ENCODE data around the gene PLXNA2. TPM values are rescaled to one million over a fixed set of nuclear protein-coding genes. Genes with fewer than 3 reads are reported as not detected.

PLXNA2 gene
- total RNA-seq, 4 donors from 2014 or later, result 12.2 to 45.7 (median 21.8) TPM

GRCh38 chr1:208225954-208226937 lies 17.9 kb downstream of the PLXNA2 start:
- Histone ChIP-seq H3K27me3 (no peaks in the 10 kb centered on the region), H3K27ac (peak overlapping the region; percentile 39 to 81 (median 60)), H3K4me3 (replicated peaks in 1 of 3) (no peak overlapping the region), H3K4me1 (peaks cover 57 to 64% of the 10 kb centered on the region in 2 donors), H3K36me3 (no peaks in the 10 kb centered on the region), H3K9me3 (no peaks in the 10 kb centered on the region)
- intact Hi-C loops (cut with DNase I), result no loop called here
- no peak for DNase-seq
- TF ChIP-seq, protein P1, sequence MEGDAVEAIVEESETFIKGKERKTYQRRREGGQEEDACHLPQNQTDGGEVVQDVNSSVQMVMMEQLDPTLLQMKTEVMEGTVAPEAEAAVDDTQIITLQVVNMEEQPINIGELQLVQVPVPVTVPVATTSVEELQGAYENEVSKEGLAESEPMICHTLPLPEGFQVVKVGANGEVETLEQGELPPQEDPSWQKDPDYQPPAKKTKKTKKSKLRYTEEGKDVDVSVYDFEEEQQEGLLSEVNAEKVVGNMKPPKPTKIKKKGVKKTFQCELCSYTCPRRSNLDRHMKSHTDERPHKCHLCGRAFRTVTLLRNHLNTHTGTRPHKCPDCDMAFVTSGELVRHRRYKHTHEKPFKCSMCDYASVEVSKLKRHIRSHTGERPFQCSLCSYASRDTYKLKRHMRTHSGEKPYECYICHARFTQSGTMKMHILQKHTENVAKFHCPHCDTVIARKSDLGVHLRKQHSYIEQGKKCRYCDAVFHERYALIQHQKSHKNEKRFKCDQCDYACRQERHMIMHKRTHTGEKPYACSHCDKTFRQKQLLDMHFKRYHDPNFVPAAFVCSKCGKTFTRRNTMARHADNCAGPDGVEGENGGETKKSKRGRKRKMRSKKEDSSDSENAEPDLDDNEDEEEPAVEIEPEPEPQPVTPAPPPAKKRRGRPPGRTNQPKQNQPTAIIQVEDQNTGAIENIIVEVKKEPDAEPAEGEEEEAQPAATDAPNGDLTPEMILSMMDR (IDR thresholded peaks at IDR 0.05), result no peak
- no peak for TF ChIP-seq POLR2A (IDR thresholded peaks at IDR 0.05)
- 45% methylated on average over 13 of the region's 13 CpGs for WGBS, 2 donors

DNA sequence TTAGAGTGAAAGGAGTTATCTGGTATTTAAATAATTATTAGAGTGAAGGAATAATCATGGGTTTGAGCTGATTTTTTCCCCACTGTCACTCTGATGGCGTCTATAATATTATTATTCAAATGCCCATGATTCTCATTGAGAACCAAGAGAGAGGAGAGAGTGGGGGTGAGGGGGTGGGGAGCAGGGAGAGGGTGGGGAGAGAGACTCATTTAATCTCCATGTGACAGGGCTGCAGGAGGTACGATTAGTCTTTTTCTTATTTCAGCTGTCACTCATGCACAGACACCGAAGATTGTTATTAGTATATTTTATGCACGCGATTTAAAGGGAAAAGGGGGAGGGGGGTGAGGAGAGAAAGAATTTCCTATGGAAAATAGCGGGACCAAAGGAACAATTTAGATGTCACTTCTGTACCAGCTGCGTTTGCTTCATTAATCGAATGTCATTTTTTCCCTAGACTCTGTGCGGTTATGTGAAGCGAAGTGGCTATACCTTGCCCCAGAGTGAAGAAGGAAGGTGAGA lies 19.9 kb downstream of the PLXNA2 start:
- no peaks in the 10 kb centered on the region for H3K36me3 ChIP-seq
- peaks cover 59 to 68% of the 10 kb centered on the region in 2 donors for H3K4me1 ChIP-seq
- H3K9me3 ChIP-seq, result no peaks in the 10 kb centered on the region
- H3K27me3 ChIP-seq, result no peaks in the 10 kb centered on the region
- no peak overlapping the region for H3K4me3 ChIP-seq (replicated peaks in 1 of 3)
- intact Hi-C loops (cut with DNase I), result no loop called here
- H3K27ac ChIP-seq, result no peak overlapping the region
- TF ChIP-seq POLR2A (IDR thresholded peaks at IDR 0.05), result no peak
- TF ChIP-seq, protein P1 (IDR thresholded peaks at IDR 0.05), result no peak
- DNase-seq, result no peak
- WGBS, 2 donors, result 91% methylated on average over 10 of the region's 10 CpGs

DNA sequence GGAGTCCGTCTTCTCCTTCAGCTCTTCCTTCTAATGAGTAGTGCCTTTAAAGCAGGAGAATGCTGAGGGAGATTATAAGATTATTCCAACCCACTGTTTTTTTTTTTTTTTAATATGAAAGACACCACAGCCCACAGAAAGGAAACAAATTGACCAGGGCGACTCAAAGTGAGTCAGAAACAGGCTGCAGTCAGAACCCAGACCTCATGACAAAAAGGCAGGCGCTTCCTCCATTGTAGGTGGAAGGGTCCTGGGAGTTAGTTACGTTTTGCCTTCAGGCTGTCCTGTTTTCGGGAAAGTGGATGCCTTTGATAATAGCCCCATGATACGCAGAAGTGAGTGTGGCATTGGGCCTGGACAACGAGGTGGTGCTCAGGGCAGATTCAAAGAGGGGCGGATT lies 21.0 kb downstream of the PLXNA2 start:
- peak overlapping the region in 1 of 3 donors; percentile 30 for H3K27ac ChIP-seq
- 89 to 91% methylated on average over 8 of the region's 8 CpGs for WGBS, 2 donors
- H3K27me3 ChIP-seq, result no peaks in the 10 kb centered on the region
- TF ChIP-seq POLR2A (IDR thresholded peaks at IDR 0.05), result no peak
- TF ChIP-seq, protein P1 (IDR thresholded peaks at IDR 0.05), result no peak
- intact Hi-C loops (cut with DNase I), result no loop called here
- peaks cover 60 to 71% of the 10 kb centered on the region in 2 donors for H3K4me1 ChIP-seq
- H3K36me3 ChIP-seq, result no peaks in the 10 kb centered on the region
- DNase-seq, result no peak
- no peaks in the 10 kb centered on the region for H3K9me3 ChIP-seq
- no peak overlapping the region for H3K4me3 ChIP-seq (replicated peaks in 1 of 3)

- intact Hi-C loops (cut with DNase I), result no loop called here
- H3K4me1 ChIP-seq, result peaks cover 56 to 71% of the 10 kb centered on the region in 2 donors
- no peak overlapping the region for H3K4me3 ChIP-seq (replicated peaks in 1 of 3)
- WGBS, 2 donors, result 90% methylated on average over 14 of the region's 14 CpGs
- peaks cover 0 to under 1% of the 10 kb centered on the region in 2 donors for H3K36me3 ChIP-seq
- H3K27ac ChIP-seq, result peak overlapping the region in 2 of 3 donors; percentile 6 to 30
- no peaks in the 10 kb centered on the region for H3K9me3 ChIP-seq
- no peaks in the 10 kb centered on the region for H3K27me3 ChIP-seq
- DNase-seq, result no peak
- TF ChIP-seq, protein P1 (IDR thresholded peaks at IDR 0.05), result no peak
- no peak for TF ChIP-seq POLR2A (IDR thresholded peaks at IDR 0.05)
Observed at GRCh38 chr1:208222376-208223126, 21.6 kb downstream of the PLXNA2 start.
